IPS-15b (cell line): ENCODE data around the gene TMEM175.
"Not testable (repeated sequence)": the region's sequence is repeated elsewhere in the genome, so short reads cannot be mapped to it uniquely, and the experiment has no call there.

Experiments used
- H3K27me3 ChIP-seq: one replicate; pipeline ENCODE4 v1.6.1; 2013; ENCODE audit warnings: low read length; ENCODE audit not compliant: control insufficient read depth, insufficient read depth
- H3K36me3 ChIP-seq: one replicate; pipeline ENCODE4 v1.6.1; 2013; ENCODE audit warnings: low read length; ENCODE audit not compliant: control insufficient read depth, insufficient read depth
- H3K4me1 ChIP-seq: one replicate; pipeline ENCODE4 v1.6.1; 2013; ENCODE audit warnings: mild to moderate bottlenecking, low read length; ENCODE audit not compliant: control insufficient read depth, insufficient read depth
- H3K4me3 ChIP-seq: one replicate; pipeline ENCODE4 v1.5.1; 2013; ENCODE audit warnings: low read depth, low read length
- H3K9ac ChIP-seq: one replicate; pipeline ENCODE4 v1.6.1; 2013; ENCODE audit warnings: low read depth, mild to moderate bottlenecking, low read length
- H3K9me3 ChIP-seq: one replicate; pipeline ENCODE4 v1.6.1; 2013; ENCODE audit warnings: mild to moderate bottlenecking, low read length; ENCODE audit not compliant: control insufficient read depth, insufficient read depth

The TMEM175 gene

DNA sequence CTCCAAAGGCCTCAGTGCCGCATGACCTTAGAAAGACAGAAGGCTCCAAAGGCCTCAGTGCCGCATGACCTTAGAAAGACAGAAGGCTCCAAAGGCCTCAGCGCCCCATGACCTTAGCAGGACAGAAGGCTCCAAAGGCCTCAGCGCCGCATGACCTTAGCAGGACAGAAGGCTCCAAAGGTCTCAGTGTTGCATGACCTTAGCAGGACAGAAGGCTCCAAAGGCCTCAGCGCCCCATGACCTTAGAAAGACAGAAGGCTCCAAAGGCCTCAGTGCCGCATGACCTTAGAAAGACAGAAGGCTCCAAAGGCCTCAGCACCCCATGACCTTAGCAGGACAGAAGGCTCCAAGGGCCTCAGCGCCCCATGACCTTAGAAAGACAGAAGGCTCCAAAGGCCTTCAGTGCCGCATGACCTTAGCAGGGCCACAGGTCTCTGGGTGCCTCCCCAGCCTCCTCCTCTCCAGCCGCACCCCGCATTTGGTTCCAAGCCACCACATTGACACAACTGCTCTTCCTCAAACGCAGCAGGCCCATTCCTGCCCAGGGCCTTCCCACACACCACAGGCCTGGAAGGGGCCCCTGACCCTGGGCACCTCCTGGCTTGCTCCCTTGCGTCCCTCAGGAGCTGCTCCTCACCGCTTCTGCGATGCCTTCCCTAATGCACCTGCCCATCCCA, 13.1 kb upstream of the TMEM175 start:
- not testable (repeated sequence) for H3K9me3 ChIP-seq, H3K27me3 ChIP-seq, H3K4me3 ChIP-seq, H3K9ac ChIP-seq, H3K4me1 ChIP-seq, H3K36me3 ChIP-seq

DNA sequence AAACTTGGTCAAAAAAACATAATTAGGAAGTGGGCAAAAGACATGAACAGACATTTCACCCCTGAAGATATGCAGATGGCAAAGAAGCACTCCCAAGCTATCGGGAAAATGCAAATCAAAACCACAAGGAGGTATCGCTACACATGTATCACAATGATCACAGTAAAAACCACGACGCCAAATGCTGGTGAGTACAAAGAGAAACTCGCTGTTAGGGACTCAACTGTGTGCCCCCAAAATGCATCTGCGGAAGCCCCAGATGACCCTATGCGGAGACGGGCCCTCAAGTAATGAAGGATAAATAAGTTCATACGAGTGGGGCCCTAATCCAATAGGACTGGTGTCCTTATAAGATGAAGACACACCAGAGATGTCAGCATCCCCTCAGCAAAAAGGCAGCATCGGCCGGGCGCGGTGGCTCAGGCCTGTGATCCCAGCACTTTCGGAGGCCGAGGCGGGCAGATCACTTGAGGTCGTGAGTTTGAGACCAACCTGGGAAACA, 10.4 kb upstream of the TMEM175 start:
- Histone ChIP-seq H3K27me3 (no peaks in the 10 kb centered on the region), H3K4me3 (no peak overlapping the region), H3K36me3 (peaks cover 2% of the 10 kb centered on the region), H3K4me1 (peaks cover 7% of the 10 kb centered on the region), H3K9ac (no peak overlapping the region), H3K9me3 (no peaks in the 10 kb centered on the region)

DNA sequence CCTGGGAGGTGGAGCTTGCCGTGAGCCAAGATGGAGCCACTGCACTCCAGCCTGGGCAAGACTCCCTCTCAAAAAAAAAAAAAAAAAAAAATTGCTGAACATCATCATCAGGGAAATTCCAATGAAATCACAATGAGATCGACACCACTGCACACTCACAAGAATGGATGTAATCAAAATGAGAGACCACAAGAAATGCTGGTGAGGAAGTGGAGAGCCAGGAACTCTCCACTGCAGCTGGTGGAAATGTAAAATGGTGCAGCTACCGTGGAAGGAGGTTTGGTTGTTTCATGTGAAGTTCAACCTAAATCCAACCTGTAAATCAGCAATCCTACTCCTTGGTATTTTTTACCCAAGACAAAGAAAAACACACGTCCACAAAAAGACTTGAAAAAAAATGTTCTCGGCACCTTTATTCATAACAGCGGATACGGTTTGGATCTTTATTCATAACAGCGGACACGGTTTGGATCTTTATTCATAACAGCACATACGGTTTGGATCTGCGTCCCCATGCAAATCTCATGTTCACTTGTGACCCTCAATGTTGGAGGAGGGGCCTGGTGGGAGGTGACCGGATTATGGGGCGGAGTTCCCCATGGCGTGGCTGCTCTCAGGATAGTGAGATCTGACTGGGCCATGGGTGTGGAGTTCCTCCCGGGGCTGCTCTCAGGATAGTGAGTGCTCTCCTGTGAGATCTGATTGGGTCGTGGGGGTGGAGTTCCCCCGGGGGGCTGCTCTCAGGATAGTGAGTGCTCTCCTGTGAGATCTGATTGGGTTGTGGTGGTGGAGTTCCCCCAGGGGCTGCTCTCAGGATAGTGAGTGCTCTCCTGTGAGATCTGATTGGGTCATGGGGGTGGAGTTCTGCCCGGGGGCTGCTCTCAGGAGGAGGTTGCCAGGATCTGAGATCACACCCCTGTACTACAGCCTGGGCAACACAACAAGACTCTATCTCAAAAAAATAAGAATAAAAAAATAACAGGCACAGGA, 7.9 kb upstream of the TMEM175 start:
- Histone ChIP-seq H3K36me3 (peaks cover 2% of the 10 kb centered on the region), H3K4me3 (no peak overlapping the region), H3K4me1 (peaks cover 7% of the 10 kb centered on the region)

DNA sequence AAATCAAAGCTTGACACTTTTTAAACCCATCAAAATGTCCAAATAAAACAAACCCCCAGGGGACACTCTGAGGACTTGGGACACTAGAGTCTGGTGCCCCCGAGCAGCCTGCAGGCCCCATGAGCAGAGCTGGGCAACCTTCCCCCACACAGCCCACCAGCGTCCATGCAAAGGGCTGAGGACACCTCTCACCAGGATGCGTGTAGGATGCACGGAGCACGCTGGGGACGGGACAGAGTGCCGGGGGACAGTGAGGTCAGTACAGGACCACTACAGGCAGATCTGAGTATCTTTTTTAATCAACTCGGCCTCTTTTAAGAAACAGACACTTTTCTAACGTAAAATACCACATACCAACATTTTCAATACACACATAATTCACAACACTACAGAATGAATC, 7.1 kb upstream of the TMEM175 start:
- H3K4me1 ChIP-seq = peaks cover 7% of the 10 kb centered on the region
- H3K27me3 ChIP-seq = no peaks in the 10 kb centered on the region
- H3K4me3 ChIP-seq = no peak overlapping the region
- H3K9me3 ChIP-seq = no peaks in the 10 kb centered on the region
- H3K36me3 ChIP-seq = peaks cover 2% of the 10 kb centered on the region
- H3K9ac ChIP-seq = no peak overlapping the region

More for the DNA sequence above, 7.9 kb upstream of the TMEM175 start:
- Histone ChIP-seq H3K9me3 (no peaks in the 10 kb centered on the region), H3K27me3 (no peaks in the 10 kb centered on the region), H3K9ac (no peak overlapping the region)

DNA sequence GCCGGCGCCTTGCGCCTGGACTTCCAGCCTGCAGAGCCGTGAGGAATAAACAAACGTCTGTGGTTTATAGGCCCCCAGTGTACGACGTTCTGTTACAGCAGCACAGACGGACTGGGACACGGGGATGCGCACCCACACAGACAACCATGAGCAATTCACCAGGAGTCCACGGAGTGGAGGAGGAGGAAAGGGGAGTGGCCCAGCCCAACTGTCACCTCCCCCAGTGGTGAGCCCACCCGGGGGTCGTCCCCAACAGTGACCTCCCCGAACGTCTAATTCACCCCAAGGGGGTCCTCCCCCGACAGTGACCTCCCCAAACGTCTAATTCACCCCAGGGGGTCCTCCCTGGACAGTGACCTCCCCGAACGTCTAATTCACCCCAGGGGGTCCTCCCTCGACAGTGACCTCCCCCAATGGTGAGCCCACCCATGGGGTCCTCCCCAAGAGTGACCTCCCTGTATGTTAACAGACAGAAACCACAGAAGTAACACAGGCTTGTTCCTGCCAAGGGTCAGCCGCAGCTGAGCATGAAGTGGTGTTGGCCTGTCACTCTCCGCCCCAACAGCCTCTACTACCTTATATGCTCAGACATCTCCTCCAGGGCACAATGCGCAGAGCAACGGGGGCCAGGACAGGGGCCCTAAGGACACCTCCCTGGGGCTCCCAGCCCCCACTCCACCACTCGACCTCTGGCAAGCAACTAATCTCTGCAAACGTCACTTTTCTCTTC, 6.3 kb upstream of the TMEM175 start:
- Histone ChIP-seq H3K27me3 (no peaks in the 10 kb centered on the region), H3K4me1 (peaks cover 12% of the 10 kb centered on the region), H3K9ac (no peak overlapping the region), H3K9me3 (no peaks in the 10 kb centered on the region), H3K4me3 (no peak overlapping the region), H3K36me3 (peaks cover 2% of the 10 kb centered on the region)

DNA sequence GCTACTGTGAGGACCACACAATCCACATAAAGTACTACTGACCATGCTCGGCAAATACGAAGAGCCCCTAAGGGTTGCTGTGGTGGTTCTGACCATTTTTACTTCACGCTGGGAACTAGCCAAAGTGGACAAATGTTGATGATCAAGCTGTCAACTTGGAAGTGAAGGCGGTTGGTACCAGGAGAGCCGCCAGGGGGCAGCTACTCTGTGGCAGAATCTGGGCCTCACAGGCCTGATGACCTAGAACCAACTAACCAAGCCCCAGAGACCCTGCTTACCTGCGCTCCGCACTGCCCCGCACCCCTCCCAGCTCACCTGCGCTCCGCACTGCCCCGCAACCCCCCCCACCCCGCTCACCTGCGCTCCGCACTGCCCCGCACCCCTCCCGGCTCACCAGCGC, 5.7 kb upstream of the TMEM175 start:
- H3K4me1 ChIP-seq = peaks cover 13% of the 10 kb centered on the region
- no peaks in the 10 kb centered on the region for H3K9me3 ChIP-seq
- no peaks in the 10 kb centered on the region for H3K27me3 ChIP-seq
- no peak overlapping the region for H3K4me3 ChIP-seq
- H3K9ac ChIP-seq = no peak overlapping the region
- peaks cover 2% of the 10 kb centered on the region for H3K36me3 ChIP-seq

DNA sequence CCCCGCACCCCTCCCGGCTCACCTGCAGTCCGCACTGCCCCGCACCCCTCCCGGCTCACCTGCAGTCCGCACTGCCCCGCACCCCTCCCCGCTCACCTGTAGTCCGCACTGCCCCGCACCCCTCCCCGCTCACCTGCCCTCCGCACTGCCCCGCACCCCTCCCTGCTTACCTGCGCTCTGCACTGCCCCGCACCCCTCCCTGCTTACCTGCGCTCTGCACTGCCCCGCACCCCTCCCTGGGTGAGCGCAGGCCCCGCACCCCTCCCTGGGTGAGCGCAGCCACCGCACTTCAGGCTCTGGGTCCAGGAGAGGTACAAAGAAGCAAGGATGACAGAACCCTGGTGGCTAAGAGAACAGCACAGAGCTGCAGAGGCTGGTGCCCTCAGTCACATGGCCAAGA, 4.7 kb upstream of the TMEM175 start:
- H3K4me3 ChIP-seq, H3K9me3 ChIP-seq, H3K9ac ChIP-seq, H3K27me3 ChIP-seq, H3K36me3 ChIP-seq: not testable (repeated sequence)
- H3K4me1 ChIP-seq = peaks cover 13% of the 10 kb centered on the region

DNA sequence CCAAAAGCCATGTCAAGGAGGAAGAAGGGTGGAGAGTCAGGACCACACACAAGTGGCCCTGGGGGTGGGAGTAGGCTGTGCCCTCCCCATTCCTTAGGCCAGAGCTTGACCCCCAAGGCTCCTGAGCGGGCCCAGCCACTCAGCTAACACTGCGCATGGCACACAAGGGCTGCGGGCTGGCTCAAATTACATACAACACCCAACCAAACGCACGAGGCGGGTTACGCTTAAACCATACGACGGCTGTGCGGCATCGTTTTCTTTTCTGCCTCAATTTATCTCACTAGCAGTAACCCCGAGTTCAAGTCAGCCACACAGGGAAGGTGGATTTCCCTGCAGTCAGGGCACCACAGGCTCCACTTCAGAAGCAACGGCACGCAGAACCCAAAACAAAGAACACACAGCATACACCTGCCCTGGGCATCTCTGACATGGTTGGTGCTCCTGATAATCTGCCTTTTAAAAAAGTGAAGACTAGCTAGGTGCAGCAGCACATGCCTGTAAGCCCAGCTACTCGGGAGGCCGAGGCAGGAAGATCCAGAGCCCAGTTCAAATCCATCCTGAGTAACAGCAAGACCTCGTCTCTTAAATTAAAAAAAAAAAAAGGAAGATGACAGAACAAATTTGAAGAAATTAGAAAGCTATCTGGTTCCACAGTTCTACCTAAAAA, 3.0 kb upstream of the TMEM175 start:
- Histone ChIP-seq H3K36me3 (peaks cover 2% of the 10 kb centered on the region), H3K9me3 (no peaks in the 10 kb centered on the region), H3K4me1 (peaks cover 13% of the 10 kb centered on the region), H3K27me3 (no peaks in the 10 kb centered on the region), H3K9ac (no peak overlapping the region), H3K4me3 (no peak overlapping the region)

DNA sequence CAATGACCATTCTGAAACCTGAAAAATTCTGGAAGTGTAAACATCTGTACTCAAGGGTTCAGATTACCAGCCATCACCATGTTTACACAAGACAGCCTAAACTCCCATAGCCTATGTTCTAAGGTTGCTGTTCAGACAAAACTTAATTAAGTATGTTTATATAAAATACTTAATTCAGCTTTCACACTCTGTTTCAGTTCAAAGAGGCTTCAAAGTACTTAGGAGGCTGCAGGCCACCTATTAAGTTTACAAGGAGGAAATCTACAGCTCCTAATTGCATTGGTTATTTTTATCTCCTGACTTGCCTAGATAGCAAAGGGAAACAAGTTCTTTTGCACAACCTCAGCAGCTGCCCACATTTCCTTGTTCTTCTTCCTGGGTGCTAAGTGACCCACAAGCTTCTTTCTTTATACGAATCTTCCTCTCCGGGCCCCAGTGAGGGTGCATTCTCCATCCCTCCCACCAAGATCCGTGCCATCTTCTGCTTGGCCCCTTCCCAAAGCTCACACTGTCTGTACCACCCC, 2.2 kb upstream of the TMEM175 start:
- Histone ChIP-seq H3K9me3 (no peaks in the 10 kb centered on the region), H3K36me3 (peaks cover 2% of the 10 kb centered on the region), H3K4me1 (peaks cover 10% of the 10 kb centered on the region), H3K9ac (no peak overlapping the region), H3K4me3 (no peak overlapping the region), H3K27me3 (no peaks in the 10 kb centered on the region)

DNA sequence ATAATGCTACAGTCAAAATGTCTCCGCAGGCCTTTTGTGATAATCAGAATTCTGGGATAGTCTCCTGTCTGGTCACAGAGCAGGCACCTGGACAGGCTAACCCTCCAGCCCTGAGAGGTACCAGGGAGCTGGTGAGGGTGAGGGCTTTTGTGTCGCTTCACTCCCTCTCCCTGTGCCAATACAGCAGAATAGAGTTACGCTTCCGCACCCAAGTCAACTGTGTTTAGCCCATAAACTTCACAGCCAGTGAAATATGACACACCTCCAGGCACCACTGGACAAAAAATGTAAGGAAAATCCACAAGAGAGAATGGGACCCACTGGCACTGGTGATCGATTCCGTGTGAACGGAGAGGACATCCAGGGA, 1.4 kb upstream of the TMEM175 start:
- no peaks in the 10 kb centered on the region for H3K27me3 ChIP-seq
- peak overlapping the region; percentile 98 for H3K4me3 ChIP-seq
- H3K9ac ChIP-seq = peak overlapping the region; percentile 96
- peaks cover 2% of the 10 kb centered on the region for H3K36me3 ChIP-seq
- peaks cover 9% of the 10 kb centered on the region for H3K4me1 ChIP-seq
- no peaks in the 10 kb centered on the region for H3K9me3 ChIP-seq
